Esophagus muscularis mucosa (tissue), 4 donors: ENCODE data around the gene UBAC2.

Experiments used
- EP300 ChIP-seq: sonication (generic); formaldehyde crosslinking; IDR thresholded peaks from one replicate; pipeline ENCODE4 v1.6.1; 2017; ENCODE audit warnings: antibody characterized with exemption
- POLR2AphosphoS5 ChIP-seq, 2 donors: sonication (generic); formaldehyde crosslinking; IDR thresholded peaks; one replicate each; pipeline ENCODE4 v1.6.1; 2017; ENCODE audit warnings: antibody characterized with exemption in 2 of 2
- TF ChIP-seq, protein P1 (sequence below), 3 experiments: fragments of 200-600 bp in 2 of 3; fragments of 450-650 bp in 1 of 3; sonication (generic) in 2 of 3; IDR thresholded peaks; one replicate each; pipeline ENCODE4 v1.5.1; 2017 to 2019; ENCODE audit warnings: antibody characterized with exemption in 3 of 3, mild to moderate bottlenecking in 2 of 3, moderate library complexity in 1 of 3

DNA sequence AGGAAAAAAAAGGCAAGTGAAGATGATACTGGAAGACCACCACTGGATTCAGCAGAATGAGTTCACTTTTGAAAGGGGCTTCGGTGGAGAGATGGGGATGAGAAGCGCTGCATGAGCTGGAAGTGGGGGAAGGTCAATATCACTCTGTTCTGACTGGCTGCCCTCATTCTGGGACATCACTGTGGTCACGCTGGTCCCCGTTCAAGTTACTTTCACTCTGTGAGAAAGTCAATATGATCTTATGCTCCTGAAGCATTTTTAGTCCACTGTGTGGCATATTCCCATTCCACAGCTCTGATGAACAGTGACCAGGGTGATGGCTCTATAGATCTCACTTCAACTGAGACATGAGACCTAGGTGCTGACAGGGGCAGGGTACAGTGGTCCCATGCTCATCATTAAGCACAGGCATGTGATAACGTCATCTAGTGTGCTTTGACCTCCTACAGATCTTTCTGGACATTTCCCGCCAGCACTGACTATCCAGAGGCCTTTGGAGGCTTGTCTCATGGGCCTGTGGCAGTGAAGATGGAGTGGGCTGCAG is 146.8 kb downstream of the UBAC2 start:
- TF ChIP-seq, protein P1, sequence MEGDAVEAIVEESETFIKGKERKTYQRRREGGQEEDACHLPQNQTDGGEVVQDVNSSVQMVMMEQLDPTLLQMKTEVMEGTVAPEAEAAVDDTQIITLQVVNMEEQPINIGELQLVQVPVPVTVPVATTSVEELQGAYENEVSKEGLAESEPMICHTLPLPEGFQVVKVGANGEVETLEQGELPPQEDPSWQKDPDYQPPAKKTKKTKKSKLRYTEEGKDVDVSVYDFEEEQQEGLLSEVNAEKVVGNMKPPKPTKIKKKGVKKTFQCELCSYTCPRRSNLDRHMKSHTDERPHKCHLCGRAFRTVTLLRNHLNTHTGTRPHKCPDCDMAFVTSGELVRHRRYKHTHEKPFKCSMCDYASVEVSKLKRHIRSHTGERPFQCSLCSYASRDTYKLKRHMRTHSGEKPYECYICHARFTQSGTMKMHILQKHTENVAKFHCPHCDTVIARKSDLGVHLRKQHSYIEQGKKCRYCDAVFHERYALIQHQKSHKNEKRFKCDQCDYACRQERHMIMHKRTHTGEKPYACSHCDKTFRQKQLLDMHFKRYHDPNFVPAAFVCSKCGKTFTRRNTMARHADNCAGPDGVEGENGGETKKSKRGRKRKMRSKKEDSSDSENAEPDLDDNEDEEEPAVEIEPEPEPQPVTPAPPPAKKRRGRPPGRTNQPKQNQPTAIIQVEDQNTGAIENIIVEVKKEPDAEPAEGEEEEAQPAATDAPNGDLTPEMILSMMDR (IDR thresholded peaks at IDR 0.05): no peak
- no peak for TF ChIP-seq POLR2AphosphoS5 (IDR thresholded peaks at IDR 0.05)
- no peak for TF ChIP-seq EP300
